Right lobe of liver (tissue), 4 donors: ENCODE results near the gene MYBPC3.

Experiments used
- POLR2A ChIP-seq: fragments of 450-650 bp; IDR thresholded peaks from one replicate; pipeline ENCODE4 v1.6.1; 2017; ENCODE audit warnings: antibody characterized with exemption, mild to moderate bottlenecking
- TF ChIP-seq, protein P1 (sequence below), 4 donors: fragments of 200-600 bp in 3 of 4; fragments of 450-650 bp in 1 of 4; IDR thresholded peaks; one replicate each; pipeline versions ENCODE4 v1.5.1 to v1.8.0; 2016 to 2022; ENCODE audit warnings: antibody characterized with exemption in 4 of 4, mild to moderate bottlenecking in 2 of 4
- donor health status: DM: no; HTN: no; CAD: no.
- donor health status: DM: no; HTN: no; CAD: no.
- donor health status: DM: no; HTN: yes; CAD: no.

- TF ChIP-seq, protein P1, sequence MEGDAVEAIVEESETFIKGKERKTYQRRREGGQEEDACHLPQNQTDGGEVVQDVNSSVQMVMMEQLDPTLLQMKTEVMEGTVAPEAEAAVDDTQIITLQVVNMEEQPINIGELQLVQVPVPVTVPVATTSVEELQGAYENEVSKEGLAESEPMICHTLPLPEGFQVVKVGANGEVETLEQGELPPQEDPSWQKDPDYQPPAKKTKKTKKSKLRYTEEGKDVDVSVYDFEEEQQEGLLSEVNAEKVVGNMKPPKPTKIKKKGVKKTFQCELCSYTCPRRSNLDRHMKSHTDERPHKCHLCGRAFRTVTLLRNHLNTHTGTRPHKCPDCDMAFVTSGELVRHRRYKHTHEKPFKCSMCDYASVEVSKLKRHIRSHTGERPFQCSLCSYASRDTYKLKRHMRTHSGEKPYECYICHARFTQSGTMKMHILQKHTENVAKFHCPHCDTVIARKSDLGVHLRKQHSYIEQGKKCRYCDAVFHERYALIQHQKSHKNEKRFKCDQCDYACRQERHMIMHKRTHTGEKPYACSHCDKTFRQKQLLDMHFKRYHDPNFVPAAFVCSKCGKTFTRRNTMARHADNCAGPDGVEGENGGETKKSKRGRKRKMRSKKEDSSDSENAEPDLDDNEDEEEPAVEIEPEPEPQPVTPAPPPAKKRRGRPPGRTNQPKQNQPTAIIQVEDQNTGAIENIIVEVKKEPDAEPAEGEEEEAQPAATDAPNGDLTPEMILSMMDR (IDR thresholded peaks at IDR 0.05) = no peak
- TF ChIP-seq POLR2A = no peak
These were observed 23.1 kb upstream of the MYBPC3 start for GRCh38 chr11:47375546-47376085.
